DMS114 treated with DMSO at 0.1 percent for 48 hours (cell line): Measurements from ENCODE around the gene GPR17.

Source experiments
- DNase-seq: peaks from one replicate; lab custom pipeline; 2025; ENCODE audit not compliant: unreplicated experiment; lab: John Stamatoyannopoulos, UW

Gene GPR17

GRCh38 chr2:127645395-127646291 is at the start of gene GPR17:
TSS of gene GPR17 (plus strand) at chr2:127646153. CDS start at chr2:127650736, 4,583 bp downstream.
- no peak for DNase-seq

- no peak for DNase-seq
Observed at GRCh38 chr2:127596311-127597045, 49.5 kb upstream of the GPR17 start.

GRCh38 chr2:127597046-127597983 is 48.6 kb upstream of the GPR17 start:
- DNase-seq, result no peak

GRCh38 chr2:127597984-127598380 is 48.0 kb upstream of the GPR17 start:
- no peak for DNase-seq

- no peak for DNase-seq
Observed at GRCh38 chr2:127598711-127599110, 47.2 kb upstream of the GPR17 start.

- no peak for DNase-seq
Observed at GRCh38 chr2:127599211-127599610, 46.7 kb upstream of the GPR17 start.

- no peak for DNase-seq
Observed at GRCh38 chr2:127604986-127605385, 41.0 kb upstream of the GPR17 start.

GRCh38 chr2:127605691-127606263 is 40.2 kb upstream of the GPR17 start:
- no peak for DNase-seq

- no peak for DNase-seq
Observed at GRCh38 chr2:127606625-127607398, 39.1 kb upstream of the GPR17 start.

- no peak for DNase-seq
Observed at GRCh38 chr2:127607399-127607908, 38.5 kb upstream of the GPR17 start.

GRCh38 chr2:127608061-127609030 is 37.6 kb upstream of the GPR17 start:
- DNase-seq, result no peak

- DNase-seq, result no peak
Observed at GRCh38 chr2:127609031-127609751, 36.8 kb upstream of the GPR17 start.

GRCh38 chr2:127609818-127610217 is 36.1 kb upstream of the GPR17 start:
- DNase-seq, result no peak

GRCh38 chr2:127610561-127610960 is 35.4 kb upstream of the GPR17 start:
- no peak for DNase-seq

- DNase-seq, result no peak
Observed at GRCh38 chr2:127611076-127611925, 34.7 kb upstream of the GPR17 start.

GRCh38 chr2:127612111-127612822 is 33.7 kb upstream of the GPR17 start:
- DNase-seq, result no peak
